Eye (tissue), 1 donor: ENCODE measurements around the gene NSD2.
"Not testable (repeated sequence)": the region's sequence is repeated elsewhere in the genome, so short reads cannot be mapped to it uniquely, and the experiment has no call there.

ENCODE experiments used
- DNase-seq: peaks from one replicate; pipeline ENCODE4 v3.0.0-alpha.2; 2015

Gene NSD2

DNA sequence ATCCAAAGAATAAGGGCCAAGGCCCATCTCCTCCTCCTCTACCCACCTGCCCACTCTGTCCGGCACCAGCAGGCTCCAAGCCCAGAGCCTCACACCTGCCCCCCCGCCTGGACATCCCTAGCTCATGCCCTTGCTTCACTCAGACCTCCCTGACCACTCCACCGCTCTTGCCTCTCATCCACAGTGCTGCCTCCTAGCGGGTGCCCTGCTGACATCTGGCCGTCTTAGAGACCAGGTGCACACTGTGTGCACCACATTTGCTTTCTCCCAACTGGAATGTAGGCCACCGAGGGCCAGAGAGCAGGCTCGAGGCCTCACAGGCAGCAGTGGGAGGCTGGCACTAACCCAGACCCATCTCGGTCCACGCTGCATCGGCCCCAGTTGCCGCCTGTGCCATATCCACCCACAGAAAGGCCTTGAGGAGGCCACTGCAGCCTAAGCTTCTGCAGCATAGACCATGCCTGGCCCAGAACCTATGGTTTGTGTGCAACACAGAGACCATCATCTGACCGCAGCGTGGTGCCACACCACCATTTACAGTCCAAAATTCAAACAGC lies 28.8 kb upstream of the NSD2 start:
- no peak for DNase-seq

DNA sequence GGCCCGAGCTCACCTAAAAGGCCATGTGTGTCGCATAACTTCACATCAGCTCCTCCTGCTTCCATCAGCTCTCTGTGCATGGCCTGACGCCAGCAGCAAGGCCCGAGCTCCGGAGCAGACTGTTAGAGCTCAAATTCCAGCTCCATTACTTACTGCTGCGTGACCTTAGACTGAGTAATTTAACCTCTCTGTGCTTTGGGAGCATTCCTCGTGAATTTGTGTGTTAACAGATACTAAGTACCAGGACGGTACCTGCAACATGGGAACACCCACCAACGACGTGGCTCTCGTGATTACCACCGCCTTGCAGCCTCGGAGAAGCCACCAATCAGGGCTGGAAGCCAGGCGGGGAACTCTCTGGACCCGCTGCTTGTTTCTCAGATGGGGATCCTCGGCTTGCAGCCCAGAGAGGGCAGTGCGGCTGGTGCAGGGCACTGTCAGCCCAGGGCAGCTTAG lies 28.2 kb upstream of the NSD2 start:
- DNase-seq: no peak

GRCh38 chr4:1843852-1844251 lies 27.3 kb upstream of the NSD2 start:
- no peak for DNase-seq

DNA sequence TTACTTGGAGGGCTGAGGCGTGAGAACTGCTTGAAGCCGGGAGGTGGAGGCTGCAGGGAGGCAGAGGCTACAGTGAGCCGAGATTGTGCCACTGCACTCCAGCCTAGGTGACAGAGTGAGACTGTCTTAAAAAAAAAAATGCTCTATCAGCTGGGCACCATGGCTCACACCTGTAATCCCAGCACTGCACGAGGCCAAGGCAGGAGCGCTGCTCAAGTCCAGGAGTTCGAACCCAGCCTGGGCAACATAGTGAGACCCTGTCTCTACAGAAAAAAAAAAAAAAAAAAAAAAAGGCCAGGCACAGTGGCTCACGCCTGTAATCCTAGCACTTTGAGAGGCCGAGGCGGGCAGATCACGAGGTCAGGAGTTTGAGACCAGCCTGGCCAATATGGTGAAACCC lies 26.6 kb upstream of the NSD2 start:
- DNase-seq: not testable (repeated sequence)

- no peak for DNase-seq
Observed at GRCh38 chr4:1846580-1846979, 24.6 kb upstream of the NSD2 start.

DNA sequence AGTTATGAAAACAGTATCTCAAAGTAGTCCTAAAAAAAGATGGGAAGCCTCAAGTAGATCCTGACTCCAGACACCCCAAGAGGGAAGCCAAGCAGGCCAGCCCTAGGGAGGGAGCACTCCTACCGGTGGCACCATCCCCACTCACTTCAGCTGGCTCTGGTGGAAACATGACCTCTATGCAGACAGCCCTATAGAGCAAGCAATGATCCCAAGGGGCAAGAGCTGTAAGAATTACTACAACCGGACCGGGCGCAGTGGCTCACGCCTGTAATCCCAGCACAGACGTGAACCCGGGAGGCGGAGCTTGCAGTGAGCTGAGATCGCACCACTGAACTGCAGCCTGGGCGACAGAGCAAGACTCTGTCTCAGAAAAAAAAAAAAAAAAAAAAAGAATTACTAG lies 20.9 kb upstream of the NSD2 start:
- DNase-seq: no peak

DNA sequence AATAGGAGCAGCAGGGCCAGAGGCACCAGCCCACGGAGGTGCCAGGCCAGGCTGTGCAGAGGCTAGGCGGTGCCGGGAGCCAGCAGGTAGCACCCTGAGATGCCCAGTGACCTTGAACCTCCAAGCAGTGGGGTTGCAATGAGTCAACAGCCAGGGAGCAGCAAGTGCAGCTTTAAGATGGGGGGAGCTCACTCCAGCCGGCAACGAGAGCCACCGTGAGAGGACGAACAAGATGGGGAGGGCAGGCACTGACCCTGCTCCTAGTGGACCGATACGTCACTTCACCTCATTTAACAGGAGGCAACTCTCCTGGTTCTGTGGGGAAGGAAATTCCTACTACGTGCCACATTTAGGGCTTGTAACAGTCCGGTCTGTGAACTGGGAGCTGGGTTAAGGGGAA lies 20.0 kb upstream of the NSD2 start:
- DNase-seq: no peak

GRCh38 chr4:1851575-1852410 lies 19.4 kb upstream of the NSD2 start:
- no peak for DNase-seq

- DNase-seq: no peak
Observed at GRCh38 chr4:1852904-1853623, 18.1 kb upstream of the NSD2 start.

DNA sequence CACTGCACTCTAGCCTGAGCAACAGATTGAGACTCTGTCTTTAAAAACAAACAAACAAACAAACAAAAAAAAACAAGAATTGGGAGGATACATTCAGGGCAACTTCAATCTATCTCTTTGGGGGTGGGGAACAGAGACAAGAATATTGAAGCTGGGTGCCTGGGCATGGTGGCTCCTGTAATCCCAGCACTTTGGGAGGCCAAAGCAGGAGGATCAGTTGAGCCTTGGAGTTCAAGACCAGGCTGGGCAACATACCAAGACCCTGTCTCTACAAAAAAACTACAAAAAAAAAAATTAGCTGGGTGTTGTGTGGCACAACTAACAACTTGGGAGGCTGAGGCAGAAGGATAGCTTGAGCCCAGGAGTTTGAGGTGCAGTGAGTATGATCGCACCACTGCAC lies 16.4 kb upstream of the NSD2 start:
- no peak for DNase-seq

GRCh38 chr4:1855333-1856070 lies 15.7 kb upstream of the NSD2 start:
- DNase-seq: no peak

DNA sequence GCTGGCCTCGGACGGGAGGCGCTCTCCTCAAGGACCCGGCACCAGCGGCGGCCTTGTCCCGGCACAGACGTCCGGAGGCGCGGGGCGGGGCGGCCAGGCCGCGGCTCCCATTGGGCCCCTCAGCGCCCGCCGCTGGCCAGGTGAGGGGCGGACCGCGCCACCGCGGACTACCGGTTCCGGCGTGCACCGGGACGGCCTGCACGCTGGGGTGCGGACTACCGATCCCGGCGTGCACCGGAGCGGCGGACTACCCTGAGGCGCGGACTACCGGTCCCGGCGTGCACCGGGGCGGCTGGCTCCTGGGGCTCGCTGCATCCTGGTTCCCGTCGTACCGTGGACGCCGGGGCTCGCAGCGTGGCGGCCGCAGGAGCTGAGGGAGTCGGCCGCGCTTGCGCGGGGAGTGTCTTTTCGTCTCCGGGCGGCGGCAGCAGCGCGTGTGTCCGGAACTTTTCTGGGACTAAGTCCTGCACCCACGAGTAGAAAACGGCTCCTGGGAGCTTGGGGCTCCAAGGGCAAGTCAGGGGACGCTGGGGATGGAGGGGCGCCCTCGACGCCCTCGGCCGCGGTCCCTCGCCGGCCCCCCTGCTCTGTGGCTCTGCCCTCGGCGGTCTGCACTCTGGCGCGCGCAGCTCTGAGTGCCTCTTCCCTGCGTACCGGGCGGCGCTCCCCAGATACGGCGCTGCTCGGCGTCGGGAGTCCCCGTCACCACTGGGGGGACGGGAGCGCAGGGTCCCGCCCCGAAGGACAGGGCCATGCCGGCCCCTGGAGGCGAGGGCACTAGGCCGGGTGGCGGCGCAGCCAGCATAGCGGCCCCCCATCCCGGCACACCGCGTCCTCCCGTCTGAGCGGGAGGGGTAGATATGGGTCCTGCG lies 14.9 kb upstream of the NSD2 start, which contains the start of gene LETM1:
Gene LETM1, minus strand, starts transcription at position 86 of the 872 bp plus-strand sequence. CDS start 206 bp downstream, outside the sequence.
- peak; percentile 95 for DNase-seq

GRCh38 chr4:1856943-1857699 lies 14.1 kb upstream of the NSD2 start:
- DNase-seq: peak; percentile 41

DNA sequence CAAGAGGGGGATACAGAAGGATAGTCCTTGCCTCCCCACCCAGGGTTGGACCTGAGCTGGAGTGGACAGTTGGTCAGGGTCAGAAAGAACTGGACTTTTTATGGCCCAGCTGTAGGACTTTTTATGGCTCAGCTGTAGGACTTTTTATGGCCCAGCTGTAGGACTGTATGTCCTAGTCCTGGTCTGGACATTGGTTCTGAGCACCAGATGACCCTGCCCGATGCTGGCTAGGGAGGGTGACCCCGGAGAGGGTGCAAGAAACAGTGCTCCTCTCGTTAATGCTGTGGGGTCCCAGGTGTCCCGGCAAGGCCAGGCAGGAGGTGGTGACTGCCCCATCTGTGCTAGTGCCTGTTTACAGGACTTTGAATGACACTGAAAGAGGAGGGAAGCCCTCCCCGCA lies 13.3 kb upstream of the NSD2 start:
- no peak for DNase-seq

DNA sequence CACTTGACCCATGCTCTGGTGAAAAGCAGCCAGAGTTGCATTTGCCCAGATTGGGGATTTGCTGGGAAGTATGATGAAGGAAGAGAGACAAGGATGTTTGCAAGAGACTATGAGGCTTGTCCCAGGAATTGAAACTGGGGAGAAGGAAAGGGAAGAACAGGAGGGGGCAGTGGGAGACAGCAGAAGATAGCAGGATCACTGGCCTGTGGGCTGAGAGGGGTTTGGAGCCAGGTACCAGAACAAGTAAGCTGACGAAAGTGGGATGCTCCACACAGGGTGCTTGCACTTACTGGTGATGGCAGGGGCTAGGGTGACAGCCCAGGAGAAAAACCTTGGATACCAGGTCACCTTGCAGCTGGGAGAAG lies 11.8 kb upstream of the NSD2 start:
- DNase-seq: no peak

DNA sequence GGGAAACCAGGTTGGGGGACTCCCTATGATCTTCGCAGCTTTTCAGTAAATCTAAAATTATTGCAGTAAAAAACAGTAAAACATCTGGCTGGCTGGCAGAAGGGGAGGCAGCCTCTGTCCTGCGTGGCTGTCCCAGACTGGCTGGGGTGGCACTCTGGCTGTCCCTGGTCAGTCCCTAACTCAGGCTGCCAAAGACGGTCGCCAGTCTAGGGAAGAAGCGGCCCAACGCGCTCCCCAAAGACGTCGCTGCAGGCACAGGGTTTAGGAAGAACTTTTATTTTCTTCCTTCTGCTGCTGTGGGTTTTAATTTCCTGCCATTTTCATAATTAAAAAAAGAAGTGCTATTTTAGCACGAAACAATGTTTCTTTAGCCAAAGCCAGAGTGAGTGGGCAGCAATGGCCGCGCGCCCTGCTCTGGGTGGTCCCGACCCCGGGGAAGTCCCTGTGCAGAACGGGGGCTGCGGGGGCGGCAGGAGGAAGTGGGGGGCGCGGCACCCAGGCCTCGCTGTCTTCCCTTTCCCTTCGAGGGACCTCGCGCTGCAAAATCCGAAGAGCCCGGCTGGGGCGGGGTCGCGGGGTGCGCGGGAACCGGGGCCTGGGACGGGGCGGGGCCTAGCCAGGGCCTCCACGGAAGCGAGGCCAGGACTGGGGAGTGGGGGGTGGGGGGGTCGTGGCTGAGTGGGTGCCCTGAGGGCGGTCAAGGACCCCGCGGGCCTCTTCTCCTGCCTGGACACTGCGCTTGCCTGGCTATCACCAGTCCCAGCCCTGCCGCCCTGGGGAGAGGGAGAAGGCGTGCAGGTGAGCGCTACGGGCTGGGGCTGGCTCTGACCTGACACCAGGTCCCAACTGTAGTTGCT lies 8.9 kb upstream of the NSD2 start:
- DNase-seq: no peak

GRCh38 chr4:1862961-1863296 lies 8.3 kb upstream of the NSD2 start:
- DNase-seq: no peak

GRCh38 chr4:1863297-1864033 lies 7.7 kb upstream of the NSD2 start:
- DNase-seq: no peak

GRCh38 chr4:1864076-1865008 lies 6.9 kb upstream of the NSD2 start:
- peak; percentile 90 for DNase-seq
